Stimulated activated CD4-positive, alpha-beta T cell treated with anti-CD3 and anti-CD28 coated beads, Interleukin-1b, Interleukin-23, amount 100 ng/mL, for 4 hours (primary cell): ENCODE data around the gene KLHDC4.
A peak's percentile ranks its signal among the peaks of the same experiment; 100 is the strongest.
"Not testable (repeated sequence)": the region's sequence is repeated elsewhere in the genome, so short reads cannot be mapped to it uniquely, and the experiment has no call there.

Experiments used
- DNase-seq, 2 donors: peaks; one replicate each; pipeline ENCODE4 v3.0.0-alpha.2; 2020; ENCODE audit warnings: low read depth in 2 of 2

The KLHDC4 gene

GRCh38 chr16:87788730-87789436, 23.1 kb upstream of the KLHDC4 start:
- DNase-seq = not testable (repeated sequence)

DNA sequence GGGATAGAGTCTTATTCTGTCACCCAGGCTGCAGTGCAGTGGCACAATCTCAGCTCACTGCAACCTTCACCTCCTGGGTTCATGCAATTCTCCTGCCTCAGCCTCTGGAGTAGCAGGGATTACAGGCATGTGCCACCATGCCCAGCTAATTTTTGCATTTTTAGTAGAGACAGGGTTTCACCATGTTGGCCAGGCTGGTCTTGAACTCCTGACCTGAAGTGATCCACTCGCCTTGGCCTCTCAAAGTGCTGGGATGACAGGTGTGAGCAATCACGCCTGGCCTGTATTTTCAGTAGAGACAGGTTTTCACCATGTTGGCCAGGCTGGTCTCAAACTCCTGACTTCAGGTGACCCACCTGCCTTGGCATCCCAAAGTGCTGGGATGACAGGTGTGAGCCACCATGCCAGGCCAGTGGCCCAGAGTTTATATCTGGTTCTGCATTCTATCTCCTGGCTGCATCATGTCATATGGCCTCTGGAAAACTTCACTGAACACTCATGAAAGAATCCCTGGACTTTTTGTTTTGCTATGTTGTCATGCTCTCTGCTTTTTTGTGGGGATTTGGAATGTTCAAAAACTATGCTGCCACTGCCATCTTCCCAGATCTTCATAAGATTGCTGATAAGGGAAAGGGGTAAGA, 21.8 kb upstream of the KLHDC4 start:
- DNase-seq = not testable (repeated sequence)

GRCh38 chr16:87784812-87785211, 19.0 kb upstream of the KLHDC4 start:
- DNase-seq = no peak

- no peak for DNase-seq
Observed at GRCh38 chr16:87782033-87782432, 16.2 kb upstream of the KLHDC4 start.

DNA sequence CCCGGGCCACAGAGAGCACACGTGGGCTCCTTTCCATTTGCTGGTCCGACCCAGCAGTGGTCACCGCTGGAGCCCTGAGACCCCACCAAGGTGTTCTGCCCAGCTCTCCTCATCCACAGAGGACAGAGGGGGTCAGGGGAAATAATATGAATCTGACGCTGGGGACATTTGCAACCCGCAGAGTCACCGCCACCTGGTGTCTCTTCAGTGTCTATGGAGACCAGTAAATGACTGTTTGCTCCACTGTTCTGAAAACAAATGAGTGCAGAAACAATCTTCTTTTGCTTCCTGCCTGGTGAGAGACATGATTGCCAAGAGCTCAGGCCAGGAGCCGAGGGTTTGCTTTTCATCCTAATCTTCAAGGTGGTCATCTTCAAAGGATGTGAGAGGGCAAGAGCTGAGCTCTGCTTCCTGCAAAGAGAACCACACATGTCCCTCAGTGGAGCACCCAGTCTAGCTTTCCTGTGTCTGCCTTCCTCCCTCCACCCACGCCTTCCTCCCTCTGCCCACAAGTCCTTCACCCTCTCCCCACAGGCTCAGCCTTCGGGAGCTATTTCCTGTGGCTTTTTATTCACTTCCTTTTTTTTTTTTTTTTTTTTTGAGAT, 14.7 kb upstream of the KLHDC4 start:
- peak in 1 of 2 donors; percentile 12 for DNase-seq

DNA sequence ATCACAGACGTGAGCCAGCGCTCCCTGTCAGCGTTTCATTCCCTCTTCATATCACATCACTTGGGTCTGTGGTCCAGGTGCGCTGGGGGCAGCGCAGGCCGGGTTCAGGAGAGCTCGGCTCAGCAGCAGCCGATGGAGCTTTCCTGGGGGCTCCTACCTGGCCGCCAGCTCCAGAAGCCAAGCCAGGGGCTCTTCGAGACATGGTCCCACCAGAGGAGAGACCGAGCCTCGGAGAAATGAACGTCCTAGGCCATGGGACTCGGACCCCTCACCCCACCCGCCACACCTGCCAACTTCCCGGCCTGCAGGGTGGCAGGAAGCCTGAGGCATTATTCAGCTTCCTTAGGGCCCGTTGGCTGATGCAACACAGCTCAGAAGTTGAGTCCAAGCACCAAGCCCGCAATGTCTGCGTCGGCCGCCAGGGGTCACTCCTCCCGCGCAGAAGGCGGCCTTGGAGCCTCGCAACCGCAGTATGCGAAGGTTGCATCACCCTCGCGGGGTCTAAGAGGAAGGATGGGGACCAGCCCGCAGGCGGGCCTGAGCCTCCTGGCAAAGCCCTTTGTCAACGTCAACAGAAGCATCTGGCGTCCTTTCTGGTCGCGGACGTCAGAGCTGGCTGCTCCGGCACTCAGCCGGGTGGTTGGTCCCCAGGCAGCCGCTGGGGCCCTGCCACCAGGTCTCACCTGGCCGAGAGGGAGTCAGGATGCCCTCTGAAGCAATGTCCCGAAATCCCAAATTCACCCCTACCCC, 13.2 kb upstream of the KLHDC4 start:
- DNase-seq = peak; percentile 90 to 96

DNA sequence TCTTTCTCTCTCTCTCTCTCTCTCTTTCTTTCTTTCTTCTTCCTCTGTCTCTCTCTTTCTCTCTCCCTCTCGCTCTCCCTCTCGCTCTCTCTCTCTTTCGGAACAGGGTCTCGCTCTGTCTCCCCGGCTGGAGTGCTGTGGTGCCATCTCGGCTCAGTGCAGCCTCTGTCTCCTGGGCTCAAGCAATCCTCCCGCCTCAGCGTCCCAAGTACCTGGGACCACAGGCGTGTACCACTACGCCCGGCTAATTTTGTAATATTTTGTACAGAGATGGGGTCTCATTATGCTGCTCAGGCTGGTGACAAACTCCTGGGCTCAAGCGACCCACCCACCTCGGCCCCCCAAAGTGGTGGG, 12.7 kb upstream of the KLHDC4 start:
- DNase-seq = peak in 1 of 2 donors; percentile 3

DNA sequence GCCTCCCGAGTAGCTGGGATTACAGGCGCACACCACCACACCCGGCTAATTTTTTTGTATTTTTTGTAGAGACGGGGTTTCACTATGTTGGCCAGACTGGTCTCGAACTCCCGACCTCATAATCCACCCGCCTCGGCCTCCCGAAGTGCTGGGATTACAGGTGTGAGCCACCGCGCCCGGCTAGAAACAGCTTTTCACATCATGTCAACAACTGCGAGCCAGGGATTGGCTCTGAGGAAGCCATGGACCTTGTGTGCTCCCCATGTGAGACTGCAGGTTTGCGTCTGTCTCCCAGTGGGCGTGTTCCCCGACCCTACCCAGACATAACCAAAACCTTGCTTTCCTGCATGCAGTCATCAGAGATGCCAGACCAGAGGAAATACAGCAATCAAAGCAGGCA, 8.1 kb upstream of the KLHDC4 start:
- DNase-seq = not testable (repeated sequence)

- not testable (repeated sequence) for DNase-seq
Observed at GRCh38 chr16:87767456-87767855, 1.7 kb upstream of the KLHDC4 start.

GRCh38 chr16:87766485-87766797, 655 bp upstream of the KLHDC4 start:
- no peak for DNase-seq

DNA sequence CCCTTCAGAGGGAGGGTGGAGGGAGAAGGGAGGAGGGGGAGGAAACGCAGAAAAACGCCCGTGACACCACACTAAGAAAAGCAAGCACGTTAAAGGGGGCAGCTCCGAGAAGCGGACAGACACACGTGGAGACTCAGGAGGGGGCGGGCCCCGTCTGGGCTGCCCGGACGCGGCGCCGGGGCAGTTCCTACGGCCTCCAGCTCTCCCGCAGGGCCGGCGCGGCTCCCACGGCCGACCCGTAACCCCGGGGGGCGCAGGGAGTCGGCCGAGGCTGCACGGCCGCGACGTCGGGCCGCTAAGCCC, 362 bp downstream of the KLHDC4 start:
- peak in 1 of 2 donors; percentile 34 for DNase-seq

DNA sequence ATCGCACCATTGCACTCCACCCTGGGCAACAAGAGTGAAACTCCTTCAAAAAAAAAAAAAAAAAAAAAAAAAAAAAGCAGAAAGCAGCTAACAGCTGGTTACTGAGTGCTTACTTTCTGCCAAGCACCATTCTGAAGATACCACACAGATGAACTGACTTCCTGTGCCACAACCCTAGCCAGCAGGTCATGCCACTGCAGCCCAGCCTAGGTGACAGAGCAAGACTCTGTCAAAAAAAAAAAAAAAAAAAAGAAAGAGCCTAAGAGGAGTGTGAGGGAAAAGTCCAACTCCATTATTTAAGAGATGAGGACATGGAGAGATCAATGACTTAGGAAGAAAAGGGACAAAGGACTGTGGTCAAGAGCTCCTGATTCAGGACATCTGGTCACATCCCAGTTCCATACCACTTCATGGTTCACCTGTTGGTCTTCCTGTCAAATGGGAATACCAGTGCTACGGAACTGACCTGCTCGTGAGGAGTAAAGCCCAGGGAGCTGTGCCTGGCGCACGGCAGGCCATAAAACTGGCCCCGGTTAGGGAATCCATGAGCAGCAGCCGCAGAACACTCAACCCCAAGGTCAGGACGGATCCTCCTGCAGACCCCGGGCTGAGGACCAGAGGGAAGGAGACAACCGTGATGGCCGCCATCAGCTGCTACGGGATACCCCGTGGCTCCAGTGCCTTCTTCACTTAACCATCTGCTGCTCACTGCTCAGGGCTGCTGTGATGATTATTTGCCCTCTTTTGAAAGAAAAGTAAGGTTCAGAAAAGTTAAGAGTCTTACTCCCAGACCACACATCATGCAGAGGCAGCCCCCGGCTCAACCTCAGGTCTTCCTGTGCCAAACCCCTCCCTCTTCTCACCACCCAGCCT, 950 bp downstream of the KLHDC4 start:
- DNase-seq = no peak

GRCh38 chr16:87762620-87763019, 3.2 kb downstream of the KLHDC4 start:
- DNase-seq = no peak

DNA sequence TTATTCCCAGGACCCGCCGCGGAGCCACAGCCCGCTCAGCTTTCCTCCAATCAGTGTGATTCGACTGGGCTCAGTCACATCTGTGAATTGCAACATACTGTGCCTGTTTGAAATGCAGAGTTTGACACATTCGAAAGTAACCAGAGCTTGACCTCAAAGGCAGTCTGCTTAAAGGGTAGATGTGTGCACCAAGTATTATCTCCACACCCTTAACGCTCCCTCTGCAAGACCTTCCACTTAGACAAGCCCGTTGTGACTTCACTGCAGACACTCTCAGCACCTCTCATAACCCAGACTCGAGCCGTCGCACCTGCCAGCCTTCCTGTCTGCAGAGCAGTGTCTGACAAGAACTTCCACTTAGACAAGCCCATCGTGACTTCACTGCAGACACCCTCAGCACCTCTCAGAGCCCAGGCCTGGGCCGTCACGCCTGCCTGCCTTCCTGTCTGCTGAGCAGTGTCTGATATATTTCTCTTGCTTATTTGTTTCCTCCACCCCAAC, 3.7 kb downstream of the KLHDC4 start:
- DNase-seq = no peak

DNA sequence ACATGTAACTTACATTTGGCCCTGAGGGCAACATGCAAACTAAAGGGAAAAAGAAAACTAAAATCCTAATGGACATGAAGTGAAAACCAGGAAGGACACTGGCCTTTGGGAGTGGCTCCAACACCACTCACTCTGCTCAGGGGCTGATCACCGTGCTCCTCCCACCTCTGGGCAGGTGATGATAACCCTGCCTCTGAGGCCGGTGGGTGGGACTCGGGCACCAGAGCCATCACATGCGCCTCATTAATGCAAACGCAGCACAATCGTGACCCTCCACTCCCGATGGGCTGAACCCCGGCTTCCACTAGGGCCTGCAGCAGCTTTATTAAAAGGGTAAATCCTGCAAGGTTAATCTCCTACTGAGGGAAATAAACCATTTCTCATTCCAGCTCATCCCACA, 4.7 kb downstream of the KLHDC4 start:
- no peak for DNase-seq

- no peak for DNase-seq
Observed at GRCh38 chr16:87757841-87758426, 7.9 kb downstream of the KLHDC4 start.

DNA sequence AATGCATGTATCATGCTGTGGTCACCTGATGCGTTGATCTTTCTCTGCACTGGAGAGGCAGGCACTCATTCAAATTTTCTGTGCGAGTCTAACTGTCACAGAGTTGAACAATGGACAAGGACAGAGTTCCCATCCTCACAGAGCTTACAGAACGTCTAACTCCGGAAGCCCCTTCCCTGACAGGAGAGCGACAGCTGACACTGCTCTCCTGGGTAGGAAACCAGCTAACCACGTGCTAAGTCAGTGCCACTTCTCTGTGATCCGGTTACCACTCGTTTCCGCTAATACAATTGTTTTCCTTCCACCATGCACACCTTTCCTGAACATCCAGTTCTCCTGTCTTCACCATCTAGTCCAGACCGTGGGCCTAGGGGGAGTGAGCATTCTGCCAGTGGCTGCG, 11.3 kb downstream of the KLHDC4 start:
- no peak for DNase-seq

DNA sequence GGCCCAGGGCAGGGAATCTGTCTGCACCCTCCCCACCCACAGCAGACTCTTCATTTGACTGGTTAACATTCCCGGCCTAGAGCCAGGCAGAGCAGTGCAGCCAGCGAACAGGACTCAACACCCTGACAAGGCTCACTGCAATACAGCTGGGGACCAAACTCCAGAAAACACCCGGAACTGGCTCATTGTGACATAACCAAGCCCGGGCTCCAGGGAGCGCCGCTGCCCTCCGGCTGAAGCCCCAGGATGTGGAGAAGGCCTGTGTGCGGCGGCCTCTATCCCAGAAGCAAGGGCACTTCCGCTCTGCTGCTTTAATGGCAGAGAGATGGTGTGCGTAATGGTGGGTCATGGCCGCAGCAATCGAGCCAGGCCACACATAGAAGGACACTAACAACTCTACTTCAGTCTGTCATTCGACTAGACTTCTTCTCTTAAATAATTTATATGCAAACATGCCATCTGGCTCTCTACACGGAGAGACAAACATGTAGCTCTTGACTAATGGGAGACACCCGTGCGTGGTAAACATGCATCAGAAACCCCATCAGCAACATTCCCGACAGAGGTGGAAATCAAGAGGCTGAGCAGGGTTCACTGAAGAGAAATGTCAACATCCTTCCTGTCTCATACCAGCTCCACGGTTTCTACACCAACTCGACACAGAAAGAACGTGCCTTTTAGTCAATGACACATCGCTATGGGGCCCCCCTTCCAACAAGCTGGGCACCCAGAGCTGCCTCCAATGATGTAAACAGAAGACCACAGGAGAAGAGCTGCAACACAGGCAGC, 18.0 kb downstream of the KLHDC4 start:
- no peak for DNase-seq

- no peak for DNase-seq
Observed at GRCh38 chr16:87746178-87746577, 19.6 kb downstream of the KLHDC4 start.

DNA sequence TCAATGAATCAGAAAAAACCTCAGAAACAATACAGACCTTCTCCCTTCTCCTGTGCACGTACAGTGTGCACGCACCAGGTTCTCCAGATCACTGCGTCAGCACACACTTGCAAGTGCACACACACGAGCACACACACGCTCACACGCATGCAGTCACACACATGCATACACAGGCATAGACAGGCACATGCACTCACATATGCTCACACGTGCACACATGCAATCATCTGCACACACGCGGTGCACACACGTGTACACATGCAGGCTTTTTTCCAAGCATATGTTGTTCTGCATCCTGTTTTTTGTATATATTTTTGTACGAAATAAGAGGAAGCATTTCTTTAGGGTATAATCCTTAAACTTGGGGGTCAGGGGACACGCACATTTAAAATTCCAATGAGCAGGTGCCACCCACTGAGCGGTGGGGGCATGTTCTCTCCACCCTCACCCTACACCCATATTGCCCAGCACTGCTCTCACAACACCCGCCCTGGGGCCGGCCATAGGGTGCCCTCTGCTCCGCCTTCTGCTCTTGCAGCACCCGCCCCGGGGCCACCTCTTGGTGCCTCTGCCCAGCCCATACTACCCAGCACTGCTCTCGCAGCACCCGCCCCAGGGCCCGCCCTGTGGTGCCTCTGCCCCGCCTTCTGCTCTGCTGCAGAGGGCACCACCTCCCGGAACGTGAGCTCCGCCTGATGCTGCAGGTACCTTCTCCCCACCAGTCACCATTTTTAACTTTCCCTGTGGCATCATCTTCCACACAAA, 20.9 kb downstream of the KLHDC4 start:
- no peak for DNase-seq
